ENCODE data around the gene RTP1. TPM values are rescaled to one million over a fixed set of nuclear protein-coding genes. Genes with fewer than 3 reads are reported as not detected.

RTP1 gene
- polyA plus RNA-seq, 1 of the 3 experiments (the other 2 are of a cell fraction), result not detected

GRCh38 chr3:187211532-187212195 lies 14.4 kb downstream of the RTP1 start:
- ChIA-PET CTCF (interaction anchor here (0.7 to 1.2 kb wide), 2 partner anchors 9 to 272 kb away, joined by 3 to 4 read pairs; no protein-coding TSS in a partner anchor), POLR2A (no interaction called here)
- H3K4me2 ChIP-seq, result no peak overlapping the region
- H3K9me2 ChIP-seq, result no peaks in the 10 kb centered on the region
- peaks cover 9% of the 10 kb centered on the region; the same call in 1 of the 2 replicates for H3K27me3 ChIP-seq (ENCODE audit: insufficient read depth)
- no peaks in the 10 kb centered on the region for H3K79me2 ChIP-seq (ENCODE audit: insufficient read depth)
- H4K20me1 ChIP-seq (ENCODE audit: insufficient read depth), result no peaks in the 10 kb centered on the region
- no peaks in the 10 kb centered on the region for H3K9me3 ChIP-seq
- H2AFZ ChIP-seq (ENCODE audit: low read depth), result no peak overlapping the region
- no peak overlapping the region for H3K27ac ChIP-seq (ENCODE audit: low read depth in 2 of 2, low read length in 1 of 2)
- no peaks in the 10 kb centered on the region for H3F3A ChIP-seq (replicated peaks; ENCODE audit: insufficient read depth)
- no peak overlapping the region for H3K9ac ChIP-seq
- WGBS (ENCODE audit: low lambda C conversion rate), result 0% methylated on average over 3 of the region's 3 CpGs
- DNase-seq, result no peak
- no peak overlapping the region for H3K4me3 ChIP-seq (ENCODE audit: low read depth in 2 of 2, low read length in 1 of 2)
- peaks cover 0 to 7% of the 10 kb centered on the region in 2 experiments; a peak in 1 of 4 replicates for H3K4me1 ChIP-seq (ENCODE audit: control insufficient read depth in 1 of 2, insufficient read depth in 2 of 2, low read depth in 1 of 2, low read length in 1 of 2)
- no peak for TF ChIP-seq RAD21 (IDR thresholded peaks at IDR 0.05; ENCODE audit: low read length)
- no peak for TF ChIP-seq RFX5 (IDR thresholded peaks at IDR 0.05; ENCODE audit: low read length)
- TF ChIP-seq TAF1 (IDR thresholded peaks at IDR 0.05; ENCODE audit: borderline replicate concordance, low read depth, low read length), result no peak
- no peak for TF ChIP-seq REST (IDR thresholded peaks at IDR 0.05; ENCODE audit: low read depth, low read length)
- TF ChIP-seq ZBTB33 (IDR thresholded peaks at IDR 0.05; ENCODE audit: borderline replicate concordance, low read depth), result no peak
- TF ChIP-seq SIN3A (IDR thresholded peaks at IDR 0.05; ENCODE audit: borderline replicate concordance, low read depth, low read length), result no peak
- no peak for TF ChIP-seq IRF3 (IDR thresholded peaks at IDR 0.05; ENCODE audit: low read depth, low read length)
- no peaks in the 10 kb centered on the region for H3K36me3 ChIP-seq (replicated peaks in 1 of 2; ENCODE audit: control insufficient read depth in 1 of 2, insufficient read depth in 2 of 2, low read length in 1 of 2)

- Histone ChIP-seq H4K20me1 (ENCODE audit: insufficient read depth) (no peaks in the 10 kb centered on the region), H3K9ac (no peak overlapping the region), H3K9me2 (no peaks in the 10 kb centered on the region), H3F3A (replicated peaks; ENCODE audit: insufficient read depth) (no peaks in the 10 kb centered on the region), H3K4me1 (ENCODE audit: control insufficient read depth in 1 of 2, insufficient read depth in 2 of 2, low read depth in 1 of 2, low read length in 1 of 2) (peaks cover 0 to 7% of the 10 kb centered on the region in 2 experiments; a peak in 1 of 4 replicates), H3K36me3 (replicated peaks in 1 of 2; ENCODE audit: control insufficient read depth in 1 of 2, insufficient read depth in 2 of 2, low read length in 1 of 2) (no peaks in the 10 kb centered on the region), H3K79me2 (ENCODE audit: insufficient read depth) (no peaks in the 10 kb centered on the region), H3K9me3 (no peaks in the 10 kb centered on the region), H2AFZ (ENCODE audit: low read depth) (no peak overlapping the region), H3K4me2 (no peak overlapping the region), H3K27ac (ENCODE audit: low read depth in 2 of 2, low read length in 1 of 2) (no peak overlapping the region), H3K27me3 (ENCODE audit: insufficient read depth) (peaks cover 6% of the 10 kb centered on the region; the same call in 1 of the 2 replicates), H3K4me3 (ENCODE audit: low read depth in 2 of 2, low read length in 1 of 2) (no peak overlapping the region)
- WGBS (ENCODE audit: low lambda C conversion rate), result 22% methylated on average over 3 of the region's 3 CpGs
- CTCF ChIA-PET, result interaction anchor here (0.7 kb wide), 2 partner anchors 271 to 468 kb away, joined by 3 to 4 read pairs; no protein-coding TSS in a partner anchor
- POLR2A ChIA-PET, result no interaction called here
- DNase-seq, result no peak
- TF ChIP-seq EZH2phosphoT487 (IDR thresholded peaks at IDR 0.05; ENCODE audit: borderline replicate concordance, low read depth) (no peak), FOXJ3 (CRISPR knock-in tag; IDR thresholded peaks at IDR 0.05) (no peak), NRF1 (IDR thresholded peaks at IDR 0.05; ENCODE audit: low read depth, low read length) (no peak), RXRA (IDR thresholded peaks at IDR 0.05; ENCODE audit: borderline replicate concordance, low read depth) (no peak), IRF3 (IDR thresholded peaks at IDR 0.05; ENCODE audit: low read depth, low read length) (no peak), TAF1 (IDR thresholded peaks at IDR 0.05; ENCODE audit: borderline replicate concordance, low read depth, low read length) (no peak), TEAD4 (IDR thresholded peaks at IDR 0.05; ENCODE audit: borderline replicate concordance, insufficient read depth) (no peak), RAD21 (IDR thresholded peaks at IDR 0.05; ENCODE audit: low read length) (no peak), MEF2A (IDR thresholded peaks at IDR 0.05; ENCODE audit: borderline replicate concordance, low read depth) (no peak), SIN3A (IDR thresholded peaks at IDR 0.05; ENCODE audit: borderline replicate concordance, low read depth, low read length) (no peak), CTCF (IDR thresholded peaks at IDR 0.05) (no peak), GABPA (IDR thresholded peaks at IDR 0.05; ENCODE audit: low read depth) (no peak)
These were observed 14.9 kb downstream of the RTP1 start for GRCh38 chr3:187212196-187212545.
